Psoas muscle (tissue), 8 donors: ENCODE results near the gene DPM3. TPM values are rescaled to one million over a fixed set of nuclear protein-coding genes. Genes with fewer than 3 reads are reported as not detected.
A peak's percentile ranks its signal among the peaks of the same experiment; 100 is the strongest.

Experiments
- ATAC-seq, 4 donors: fragments of 200-7000 bp; cut with Tn5 transposase; one replicate each; pipeline ENCODE4 v1.9.1; 2020; ENCODE audit warnings: moderate library complexity in 3 of 4, mild to moderate bottlenecking in 2 of 4
- DNase-seq, 2 donors: peaks; one replicate each; pipeline ENCODE4 v3.0.0-alpha.2; 2020
- H3K27ac ChIP-seq: fragments of 200-600 bp; one replicate; pipeline ENCODE4 v1.8.0; 2022
- H3K27me3 ChIP-seq, 3 donors: fragments of 200-600 bp in 1 of 3; one replicate each; pipeline versions ENCODE4 v1.6.1 to v1.8.0; 2013 to 2022; ENCODE audit warnings: low read length in 2 of 3, mild to moderate bottlenecking in 2 of 3, moderate library complexity in 1 of 3; ENCODE audit not compliant: insufficient read depth in 3 of 3
- H3K36me3 ChIP-seq, 2 donors: fragments of 200-600 bp in 1 of 2; one replicate each; pipeline versions ENCODE4 v1.6.1 to v1.8.0; 2013 to 2022; ENCODE audit warnings: low read depth in 1 of 2, mild to moderate bottlenecking in 1 of 2, moderate library complexity in 1 of 2; ENCODE audit not compliant: insufficient read depth in 1 of 2
- H3K4me1 ChIP-seq: fragments of 200-600 bp; one replicate; pipeline ENCODE4 v1.8.0; 2022
- H3K4me3 ChIP-seq: fragments of 200-600 bp; one replicate; pipeline ENCODE4 v1.8.0; 2022; ENCODE audit warnings: mild to moderate bottlenecking
- H3K9me3 ChIP-seq: fragments of 200-600 bp; one replicate; pipeline ENCODE4 v1.8.0; 2022
- CTCF ChIP-seq: fragments of 200-600 bp; IDR thresholded peaks from one replicate; pipeline ENCODE4 v1.8.0; 2022; ENCODE audit warnings: antibody characterized with exemption
- WGBS, 3 donors: extraction: QIAGEN DNeasy Blood & Tissue Kit; methylation state at CpG; one replicate each; pipeline versions ENCODE4 v1.1.6 to v1.1.7; 2013; 5-methylcytosine and 5-hydroxymethylcytosine counted together
- intact Hi-C, 2 donors: fragments of 100-400 bp; cut with DNase I; formaldehyde crosslinking; loops; one replicate each; pipeline versions ENCODE4 v1.11.0 to v1.14.2; 2022
- polyA plus RNA-seq, 3 donors: library from polyadenylated mRNA; stranded (reverse); fragments of 200-250 nt; gene quantifications; one replicate each; pipeline ENCODE4 v1.2.3, GENCODE V29; 2013
- total RNA-seq, 4 donors: library from RNA; stranded (reverse); fragmentation: NEBNext Ultra II Directional in 2 of 4; extraction: Animal tissue kit (Norgen Biotek cat#: 25700) in 2 of 4; gene quantifications; one replicate each; pipeline versions ENCODE4 v1.2.1 to v1.2.4, GENCODE V29; 2021 to 2023
- donor health status: healthy with polysubstance abuse.
- donor health status: DM: no; HTN: no; CAD: no; lungs with moderate emphysema.
- donor health status: Bipolar disorder and iron deficiency.
- donor health status: healthy.
- donor health status: DM: yes; HTN: yes; CAD: no.
- donor health status: DM: no; HTN: no; CAD: no.
- donor health status: DM: no; HTN: no; CAD: no.
- donor health status: DM: yes; HTN: yes; CAD: no.

The DPM3 gene
- total and polyA plus RNA-seq, 7 donors: 47.0 to 123 (median 54.5) TPM

GRCh38 chr1:155172732-155173477 lies 32.6 kb upstream of the DPM3 start, which contains the start of gene KRTCAP2:
Gene KRTCAP2 (minus strand): TSS chr1:155173304. CDS start chr1:155173224, 80 bp downstream.
- peak within 1 kb of the TSS; percentile 74 for H3K4me3 ChIP-seq
- TF ChIP-seq CTCF: peak; percentile 92
- peak within 1 kb of the TSS; percentile 81 for H3K27ac ChIP-seq
- no peaks in the 10 kb centered on the region for H3K9me3 ChIP-seq
- ATAC-seq (peak; percentile 89 to 95 (median 92)), DNase-seq (peak; percentile 96 to 98)
- intact Hi-C loops: no loop called here
- peaks cover 0 to 13% (median 10%) of the 10 kb centered on the region in 3 donors for H3K27me3 ChIP-seq
- WGBS, 3 donors: 0 to 1% (median 1%) methylated on average over 46 to 57 of the region's 57 CpGs
- peaks cover 6% of the 10 kb centered on the region for H3K4me1 ChIP-seq
- peaks cover 0 to 27% of the 10 kb centered on the region in 2 donors for H3K36me3 ChIP-seq

GRCh38 chr1:155171836-155172731 lies 31.8 kb upstream of the DPM3 start:
- 32 to 39% (median 35%) methylated on average over 8 of the region's 8 CpGs for WGBS, 3 donors
- DNase-seq: no peak
- TF ChIP-seq CTCF: no peak

GRCh38 chr1:155170806-155171205 lies 30.5 kb upstream of the DPM3 start:
- ATAC-seq: no peak
- no peak for DNase-seq
- peaks cover 0 to 19% (median 10%) of the 10 kb centered on the region in 3 donors for H3K27me3 ChIP-seq
- WGBS, 3 donors: 86 to 93% (median 91%) methylated on average over 7 of the region's 7 CpGs
- no peaks in the 10 kb centered on the region for H3K9me3 ChIP-seq
- TF ChIP-seq CTCF: no peak
- H3K4me1 ChIP-seq: peaks cover 14% of the 10 kb centered on the region
- no peak overlapping the region for H3K27ac ChIP-seq
- intact Hi-C loops: no loop called here
- no peak overlapping the region for H3K4me3 ChIP-seq
- peaks cover 0 to 27% of the 10 kb centered on the region in 2 donors for H3K36me3 ChIP-seq

More at GRCh38 chr1:155171836-155172731, 31.8 kb upstream of the DPM3 start:
- H3K4me1 ChIP-seq: peaks cover 10% of the 10 kb centered on the region
- ATAC-seq: no peak
- peak overlapping the region; percentile 81 for H3K27ac ChIP-seq
- intact Hi-C loops: no loop called here
- no peaks in the 10 kb centered on the region for H3K9me3 ChIP-seq
- H3K4me3 ChIP-seq: peak overlapping the region; percentile 74
- peaks cover 0 to 27% of the 10 kb centered on the region in 2 donors for H3K36me3 ChIP-seq
- peaks cover 0 to 14% (median 10%) of the 10 kb centered on the region in 3 donors for H3K27me3 ChIP-seq

- ATAC-seq (no peak), DNase-seq (no peak)
- H3K9me3 ChIP-seq: no peaks in the 10 kb centered on the region
- no peak overlapping the region for H3K4me3 ChIP-seq
- TF ChIP-seq CTCF: no peak
- peaks cover 0 to 27% of the 10 kb centered on the region in 2 donors for H3K36me3 ChIP-seq
- H3K4me1 ChIP-seq: peaks cover 16% of the 10 kb centered on the region
- no peak overlapping the region for H3K27ac ChIP-seq
- H3K27me3 ChIP-seq: peaks cover 0 to 19% (median 10%) of the 10 kb centered on the region in 3 donors
- 86 to 100% (median 94%) methylated on average over 1 to 2 of the region's 2 CpGs for WGBS, 3 donors
- intact Hi-C loops: no loop called here
Observed at GRCh38 chr1:155170101-155170785, 29.9 kb upstream of the DPM3 start.
